HUES48 (cell line): Measurements from ENCODE around the gene FUOM.

Experiments used
- H3K27ac ChIP-seq: one replicate; pipeline ENCODE4 v1.7.0; 2013; ENCODE audit warnings: low read depth, low read length, inconsistent platforms
- H3K27me3 ChIP-seq: 2 replicates; pipeline ENCODE4 v1.6.1; 2013; ENCODE audit warnings: mild to moderate bottlenecking, low read length; ENCODE audit not compliant: control insufficient read depth, insufficient read depth
- H3K36me3 ChIP-seq: 2 replicates; pipeline ENCODE4 v1.6.1; 2013; ENCODE audit warnings: low read length; ENCODE audit not compliant: control insufficient read depth, insufficient read depth
- H3K4me1 ChIP-seq: 2 replicates; pipeline ENCODE4 v1.6.1; 2013; ENCODE audit warnings: mild to moderate bottlenecking, low read length; ENCODE audit not compliant: control insufficient read depth, insufficient read depth
- H3K4me3 ChIP-seq: 2 replicates; pipeline ENCODE4 v1.5.1; 2013; ENCODE audit warnings: mild to moderate bottlenecking, low read depth, low read length
- H3K9ac ChIP-seq: 2 replicates; pipeline ENCODE4 v1.6.1; 2013; ENCODE audit warnings: mild to moderate bottlenecking, low read depth, low read length, moderate library complexity
- H3K9me3 ChIP-seq: 2 replicates; pipeline ENCODE4 v1.6.1; 2013; ENCODE audit warnings: low read length; ENCODE audit not compliant: control insufficient read depth, insufficient read depth

Gene FUOM

DNA sequence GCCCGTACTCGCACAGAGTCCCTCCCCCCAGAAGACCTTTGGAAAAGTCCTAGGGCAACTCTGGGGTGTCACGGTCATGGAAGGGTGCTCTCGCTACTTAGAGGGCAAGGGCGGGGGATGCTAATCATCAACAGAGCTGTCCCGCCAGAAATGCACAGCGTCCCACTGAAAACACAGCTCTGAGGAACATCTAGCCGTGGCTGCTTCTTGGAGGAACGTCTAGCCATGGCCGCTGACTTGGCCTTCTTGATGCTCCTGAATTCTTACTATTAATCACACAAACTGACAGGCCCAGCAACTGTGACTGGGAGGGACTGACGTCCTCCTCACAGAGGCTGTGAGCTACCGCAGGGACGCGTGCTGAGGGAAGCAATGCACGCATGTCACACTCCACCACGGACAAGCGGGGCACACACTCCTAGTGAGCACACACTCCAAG is 50.9 kb downstream of the FUOM start:
- Histone ChIP-seq H3K9ac (no peak overlapping the region), H3K27ac (no peak overlapping the region), H3K27me3 (no peaks in the 10 kb centered on the region), H3K9me3 (no peaks in the 10 kb centered on the region), H3K4me3 (no peak overlapping the region), H3K36me3 (peaks cover 27% of the 10 kb centered on the region), H3K4me1 (no peaks in the 10 kb centered on the region)

- no peak overlapping the region for H3K9ac ChIP-seq
Observed at GRCh38 chr10:133306097-133306476, 51.7 kb downstream of the FUOM start.

More at GRCh38 chr10:133306097-133306476, 51.7 kb downstream of the FUOM start:
- Histone ChIP-seq H3K36me3 (peaks cover 20% of the 10 kb centered on the region), H3K4me1 (no peaks in the 10 kb centered on the region), H3K27me3 (no peaks in the 10 kb centered on the region), H3K27ac (no peak overlapping the region), H3K4me3 (no peak overlapping the region), H3K9me3 (no peaks in the 10 kb centered on the region)
